Measurements from ENCODE around the gene PARM1. TPM values are rescaled to one million over a fixed set of nuclear protein-coding genes. Genes with fewer than 3 reads are reported as not detected.
A peak's percentile ranks its signal among the peaks of the same experiment; 100 is the strongest.

Gene PARM1
- 12.7 TPM for polyA plus RNA-seq (2012; ENCODE audit: missing spikeins)

GRCh38 chr4:74932832-74933561, at the start of gene PARM1:
Gene PARM1, plus strand, starts transcription at chr4:74933116. Its CDS starts 212 bp downstream, at chr4:74933328.
- TF ChIP-seq POLR2A (IDR thresholded peaks at IDR 0.05; ENCODE audit: low read depth, low read length) (peak; percentile 75; the same call in 1 of the 2 replicates), TAF1 (IDR thresholded peaks at IDR 0.05; ENCODE audit: borderline replicate concordance, low read depth, low read length) (0 out of 2 replicates have a peak, but pooled peaks have one; percentile 21), POLR2AphosphoS5 (IDR thresholded peaks at IDR 0.05; ENCODE audit: low read depth, low read length) (0 out of 2 replicates have a peak, but pooled peaks have one; percentile 38)
- FAIRE-seq (peak; percentile 92), DNase-seq (ENCODE audit: insufficient read length) (peak; percentile 61)

- FAIRE-seq (no peak), DNase-seq (ENCODE audit: insufficient read length) (no peak)
- no peak for TF ChIP-seq POLR2AphosphoS5 (IDR thresholded peaks at IDR 0.05; ENCODE audit: low read depth, low read length)
- no peak for TF ChIP-seq TAF1 (IDR thresholded peaks at IDR 0.05; ENCODE audit: borderline replicate concordance, low read depth, low read length)
- no peak for TF ChIP-seq POLR2A (IDR thresholded peaks at IDR 0.05; ENCODE audit: low read depth, low read length)
These were observed 48.6 kb upstream of the PARM1 start for GRCh38 chr4:74884266-74884665.

DNA sequence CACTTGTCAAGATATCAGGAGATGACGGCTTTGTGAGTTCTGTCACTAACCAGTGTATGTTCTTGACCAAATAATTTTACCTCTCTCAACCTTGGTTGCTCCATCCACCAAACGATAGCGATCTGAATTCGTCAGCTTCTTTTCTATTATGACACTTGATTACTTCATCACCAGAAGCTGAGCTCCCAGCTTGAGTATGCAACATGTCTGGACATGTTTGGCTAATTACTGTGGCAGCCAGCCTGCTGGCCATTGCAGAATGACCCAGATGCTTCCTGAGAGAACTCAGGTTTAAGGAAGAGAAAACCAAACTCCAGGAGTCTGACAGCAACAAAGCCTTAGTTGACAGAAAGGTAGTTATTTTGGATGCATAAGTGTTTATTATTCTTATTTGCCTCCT, 46.4 kb upstream of the PARM1 start:
- FAIRE-seq (no peak), DNase-seq (ENCODE audit: insufficient read length) (no peak)
- TF ChIP-seq POLR2AphosphoS5 (IDR thresholded peaks at IDR 0.05; ENCODE audit: low read depth, low read length) (no peak), POLR2A (IDR thresholded peaks at IDR 0.05; ENCODE audit: low read depth, low read length) (no peak), TAF1 (IDR thresholded peaks at IDR 0.05; ENCODE audit: borderline replicate concordance, low read depth, low read length) (no peak)

GRCh38 chr4:74890341-74890740, 42.6 kb upstream of the PARM1 start:
- DNase-seq (ENCODE audit: insufficient read length) (no peak), FAIRE-seq (no peak)
- TF ChIP-seq TAF1 (IDR thresholded peaks at IDR 0.05; ENCODE audit: borderline replicate concordance, low read depth, low read length) (no peak), POLR2AphosphoS5 (IDR thresholded peaks at IDR 0.05; ENCODE audit: low read depth, low read length) (no peak), POLR2A (IDR thresholded peaks at IDR 0.05; ENCODE audit: low read depth, low read length) (no peak)

GRCh38 chr4:74891037-74891436, 41.9 kb upstream of the PARM1 start:
- no peak for TF ChIP-seq POLR2A (IDR thresholded peaks at IDR 0.05; ENCODE audit: low read depth, low read length)
- no peak for TF ChIP-seq TAF1 (IDR thresholded peaks at IDR 0.05; ENCODE audit: borderline replicate concordance, low read depth, low read length)
- TF ChIP-seq POLR2AphosphoS5 (IDR thresholded peaks at IDR 0.05; ENCODE audit: low read depth, low read length) = no peak
- FAIRE-seq (no peak), DNase-seq (ENCODE audit: insufficient read length) (no peak)

DNA sequence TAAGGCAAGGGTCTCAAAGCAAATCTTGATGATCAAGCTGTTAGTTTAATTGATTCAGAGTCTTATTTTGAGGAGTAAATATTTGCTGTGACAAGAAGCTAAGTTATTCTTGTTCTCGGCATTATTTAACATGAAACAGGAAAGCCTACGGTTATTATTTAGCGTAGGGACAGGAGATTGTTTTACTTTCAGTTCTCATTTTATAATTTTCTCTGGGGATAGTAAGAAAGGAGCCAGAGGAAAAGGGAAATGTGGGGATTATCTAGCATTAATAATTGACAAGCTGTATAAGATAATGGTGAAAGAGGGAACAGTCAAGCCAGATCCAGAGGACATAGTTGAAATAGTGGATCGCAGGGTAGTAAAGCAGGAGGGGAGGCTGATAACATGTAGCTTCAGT, 39.7 kb upstream of the PARM1 start:
- no peak for TF ChIP-seq TAF1 (IDR thresholded peaks at IDR 0.05; ENCODE audit: borderline replicate concordance, low read depth, low read length)
- no peak for TF ChIP-seq POLR2AphosphoS5 (IDR thresholded peaks at IDR 0.05; ENCODE audit: low read depth, low read length)
- no peak for TF ChIP-seq POLR2A (IDR thresholded peaks at IDR 0.05; ENCODE audit: low read depth, low read length)
- DNase-seq (ENCODE audit: insufficient read length) = no peak
- FAIRE-seq = peak; percentile 5

DNA sequence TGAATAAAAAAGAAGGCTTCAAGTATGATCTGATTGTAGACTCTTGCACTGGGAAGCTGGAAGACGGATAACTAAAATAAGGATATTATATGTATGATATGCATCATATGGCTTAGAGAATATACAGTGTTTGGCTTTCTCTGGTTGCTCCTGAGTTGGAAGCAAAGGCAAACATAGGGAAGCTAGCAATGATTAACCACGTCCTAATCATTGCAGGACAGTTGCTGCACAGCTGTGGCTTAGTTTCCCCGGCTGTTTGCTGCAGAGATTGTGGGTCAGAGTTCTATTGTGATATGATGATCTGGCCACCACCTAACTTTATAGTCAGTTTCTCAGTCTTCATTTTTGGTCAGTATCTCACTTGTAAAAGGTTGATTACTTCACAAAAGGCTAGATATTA, 36.3 kb upstream of the PARM1 start:
- DNase-seq (ENCODE audit: insufficient read length) = no peak
- TF ChIP-seq POLR2AphosphoS5 (IDR thresholded peaks at IDR 0.05; ENCODE audit: low read depth, low read length) (no peak), TAF1 (IDR thresholded peaks at IDR 0.05; ENCODE audit: borderline replicate concordance, low read depth, low read length) (no peak), POLR2A (IDR thresholded peaks at IDR 0.05; ENCODE audit: low read depth, low read length) (no peak)
- FAIRE-seq = no peak

GRCh38 chr4:74897386-74897785, 35.5 kb upstream of the PARM1 start:
- no peak for TF ChIP-seq POLR2A (IDR thresholded peaks at IDR 0.05; ENCODE audit: low read depth, low read length)
- TF ChIP-seq POLR2AphosphoS5 (IDR thresholded peaks at IDR 0.05; ENCODE audit: low read depth, low read length) = no peak
- no peak for TF ChIP-seq TAF1 (IDR thresholded peaks at IDR 0.05; ENCODE audit: borderline replicate concordance, low read depth, low read length)
- FAIRE-seq = no peak
- DNase-seq (ENCODE audit: insufficient read length) = no peak

DNA sequence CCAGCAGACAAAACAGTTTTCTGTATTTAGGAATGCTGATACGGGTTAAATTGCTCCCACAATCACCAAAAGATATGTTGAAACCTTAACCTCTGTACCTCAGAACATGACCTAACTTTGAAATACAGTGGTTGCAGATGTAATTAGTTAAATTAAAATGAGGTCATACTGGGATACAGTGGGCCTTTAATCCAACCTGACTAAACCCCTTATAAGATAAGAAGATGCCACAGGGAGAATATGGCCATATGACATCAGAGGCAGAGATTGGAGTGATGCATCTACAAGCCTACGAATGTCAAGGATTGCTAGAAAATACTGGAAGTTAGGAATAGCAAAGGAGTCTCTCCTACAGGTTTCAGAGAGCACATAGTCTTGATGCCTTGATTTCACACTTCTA, 32.1 kb upstream of the PARM1 start:
- no peak for DNase-seq (ENCODE audit: insufficient read length)
- no peak for FAIRE-seq
- TF ChIP-seq POLR2A (IDR thresholded peaks at IDR 0.05; ENCODE audit: low read depth, low read length) (no peak), POLR2AphosphoS5 (IDR thresholded peaks at IDR 0.05; ENCODE audit: low read depth, low read length) (no peak), TAF1 (IDR thresholded peaks at IDR 0.05; ENCODE audit: borderline replicate concordance, low read depth, low read length) (no peak)

- TF ChIP-seq POLR2AphosphoS5 (IDR thresholded peaks at IDR 0.05; ENCODE audit: low read depth, low read length) (no peak), POLR2A (IDR thresholded peaks at IDR 0.05; ENCODE audit: low read depth, low read length) (no peak), TAF1 (IDR thresholded peaks at IDR 0.05; ENCODE audit: borderline replicate concordance, low read depth, low read length) (no peak)
- no peak for FAIRE-seq
These were observed 28.3 kb upstream of the PARM1 start for GRCh38 chr4:74904509-74905065.

GRCh38 chr4:74906771-74907170, 26.1 kb upstream of the PARM1 start:
- no peak for DNase-seq (ENCODE audit: insufficient read length)
- no peak for FAIRE-seq
- TF ChIP-seq POLR2AphosphoS5 (IDR thresholded peaks at IDR 0.05; ENCODE audit: low read depth, low read length) (no peak), POLR2A (IDR thresholded peaks at IDR 0.05; ENCODE audit: low read depth, low read length) (no peak), TAF1 (IDR thresholded peaks at IDR 0.05; ENCODE audit: borderline replicate concordance, low read depth, low read length) (no peak)

More at GRCh38 chr4:74904509-74905065, 28.3 kb upstream of the PARM1 start:
- DNase-seq (ENCODE audit: insufficient read length) = no peak

DNA sequence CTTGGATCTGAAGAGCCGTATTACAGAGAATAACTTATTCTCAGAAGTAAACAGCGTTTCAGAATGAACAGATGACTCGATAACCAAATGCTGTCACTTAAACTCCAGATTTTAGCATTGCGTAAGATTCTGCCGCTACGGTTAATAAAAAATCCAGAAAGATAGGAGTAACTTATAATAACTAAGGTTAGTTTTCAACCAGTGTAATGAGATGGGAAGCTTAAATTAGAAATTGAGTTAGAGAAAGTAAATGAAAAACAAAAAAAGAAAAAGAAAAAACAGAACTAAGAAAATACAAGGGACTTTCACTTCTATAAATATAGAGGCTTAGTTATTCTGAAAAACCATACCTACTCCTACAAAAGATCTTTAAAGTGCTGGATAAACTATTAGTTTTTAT, 13.1 kb upstream of the PARM1 start:
- FAIRE-seq (no peak), DNase-seq (ENCODE audit: insufficient read length) (no peak)
- TF ChIP-seq TAF1 (IDR thresholded peaks at IDR 0.05; ENCODE audit: borderline replicate concordance, low read depth, low read length) (no peak), POLR2AphosphoS5 (IDR thresholded peaks at IDR 0.05; ENCODE audit: low read depth, low read length) (no peak), POLR2A (IDR thresholded peaks at IDR 0.05; ENCODE audit: low read depth, low read length) (no peak)

All from GM12892 (cell line).